Femur (tissue), 1 donor: ENCODE measurements around the gene TBC1D10A.

ENCODE experiments used
- DNase-seq: peaks from one replicate; pipeline ENCODE4 v3.0.0-alpha.2; 2017

The TBC1D10A gene

DNA sequence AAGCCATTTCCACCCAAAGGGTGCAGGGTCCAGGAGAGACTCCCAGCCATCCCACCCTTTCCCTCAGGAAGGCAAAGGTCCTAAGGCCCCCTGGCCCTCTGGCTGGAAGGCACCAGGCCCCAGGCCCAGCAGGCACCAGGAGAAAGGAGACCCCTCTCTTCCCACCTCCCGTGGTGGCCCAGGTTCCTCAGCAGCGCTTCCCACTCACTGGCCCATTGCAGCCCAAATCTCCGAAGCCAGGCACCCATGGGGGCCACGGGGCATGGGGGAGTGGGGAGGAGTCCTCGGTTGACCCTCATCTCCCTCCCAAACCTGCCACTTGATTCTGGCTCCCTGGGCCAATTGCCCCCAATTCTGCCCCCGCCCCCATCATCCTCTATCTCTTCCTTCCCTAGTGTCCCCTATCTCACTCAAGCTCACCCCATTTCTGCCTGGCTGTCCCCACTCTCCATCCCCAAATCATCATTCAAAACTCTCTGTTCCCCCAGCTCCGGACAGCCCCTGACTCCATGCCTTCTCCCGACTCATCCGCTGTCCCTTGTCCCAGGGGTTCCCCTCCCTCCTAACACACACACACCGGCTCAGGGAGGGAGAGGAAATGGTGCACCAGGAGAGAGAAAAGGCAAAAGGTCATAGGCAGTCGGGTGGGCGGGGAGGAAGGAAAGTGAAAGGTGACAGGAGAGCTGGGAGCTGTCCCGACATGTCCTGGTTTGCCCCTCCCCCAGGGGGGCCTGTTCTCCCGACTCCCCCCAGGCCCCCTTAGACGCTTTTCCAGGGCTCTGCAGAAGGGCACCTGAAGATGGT lies 81.4 kb downstream of the TBC1D10A start:
- no peak for DNase-seq

DNA sequence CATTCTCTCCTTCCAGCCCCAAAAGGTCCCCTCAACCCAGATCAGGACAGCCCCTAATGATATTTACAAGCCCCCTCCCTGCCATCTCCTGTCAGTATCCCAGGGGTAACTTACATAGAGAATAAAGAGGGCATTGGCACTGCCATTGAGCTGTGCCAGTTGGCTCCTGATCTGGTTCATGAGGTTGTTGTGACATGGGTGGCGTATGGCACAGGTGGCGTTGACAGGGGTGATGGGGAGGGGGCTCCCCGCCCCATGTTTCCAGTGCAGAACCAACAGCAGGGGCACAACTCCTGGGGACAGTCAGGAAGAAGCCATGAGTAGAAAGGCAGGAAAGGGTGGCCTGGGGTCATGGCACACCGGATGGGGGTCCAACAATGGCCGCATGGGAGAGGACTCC lies 82.1 kb downstream of the TBC1D10A start:
- DNase-seq = no peak

DNA sequence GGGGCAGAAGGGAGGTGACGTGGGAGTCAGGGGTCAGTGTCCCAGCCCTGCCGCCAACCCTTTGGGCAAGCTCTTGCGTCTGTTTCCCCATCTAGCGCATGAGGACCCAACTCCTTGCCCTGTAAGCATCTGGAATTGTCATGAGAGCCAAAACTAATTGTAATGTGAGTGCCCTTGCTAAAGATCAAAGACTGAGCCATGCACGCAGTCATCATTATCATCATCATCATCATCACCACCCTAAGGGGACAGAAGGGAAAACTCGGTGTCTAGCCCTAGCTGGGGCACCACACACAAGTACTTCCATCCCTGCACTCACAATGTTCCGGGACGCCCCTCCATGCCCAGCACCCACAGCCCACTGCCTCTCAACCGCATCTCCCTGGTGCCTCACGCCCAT lies 82.7 kb downstream of the TBC1D10A start:
- DNase-seq = no peak

DNA sequence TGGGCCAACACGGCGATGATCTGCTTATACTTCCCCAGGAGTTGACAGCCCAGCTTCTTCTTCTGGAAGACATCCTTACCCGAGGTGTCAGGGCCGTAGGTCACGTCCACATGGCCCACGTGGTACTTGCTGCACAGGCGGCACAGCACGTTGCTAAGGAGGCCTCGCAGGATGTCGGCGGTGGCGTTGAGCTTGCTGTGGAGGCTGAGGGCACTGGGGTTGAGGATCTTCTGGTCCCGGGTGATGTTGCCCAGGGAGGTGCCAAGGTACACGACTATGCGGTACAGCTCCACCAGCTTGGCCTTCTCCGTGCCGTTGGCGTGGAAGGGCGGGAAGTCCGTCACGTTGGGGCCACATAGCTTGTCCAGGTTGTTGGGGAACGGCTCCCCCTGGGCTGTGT lies 83.1 kb downstream of the TBC1D10A start:
- no peak for DNase-seq
